H9 (cell line): ENCODE measurements around the gene INPP5E. TPM values are rescaled to one million over a fixed set of nuclear protein-coding genes. Genes with fewer than 3 reads are reported as not detected.

Source experiments
- DNase-seq: peaks from one replicate; pipeline ENCODE4 v3.0.0-alpha.2; 2017
- H2AFZ ChIP-seq: one replicate; pipeline ENCODE4 v1.6.1; 2013; ENCODE audit warnings: mild to moderate bottlenecking, low read length, control low read depth, moderate library complexity
- H2AK5ac ChIP-seq: 2 replicates; pipeline ENCODE4 v1.6.1; 2013; ENCODE audit warnings: low read length, control low read depth, mixed read lengths; ENCODE audit not compliant: insufficient read length
- H2BK120ac ChIP-seq: one replicate; pipeline ENCODE4 v1.6.1; 2013; ENCODE audit warnings: low read depth, mild to moderate bottlenecking, low read length, control low read depth, inconsistent platforms; ENCODE audit not compliant: poor library complexity, severe bottlenecking
- H2BK12ac ChIP-seq: 2 replicates; pipeline ENCODE4 v1.6.1; 2013; ENCODE audit warnings: low read length, control low read depth, mixed read lengths, low read depth; ENCODE audit not compliant: insufficient read length
- H2BK15ac ChIP-seq: 2 replicates; pipeline ENCODE4 v1.6.1; 2013; ENCODE audit warnings: low read depth, low read length, control low read depth
- H2BK20ac ChIP-seq: one replicate; pipeline ENCODE4 v1.6.1; 2013; ENCODE audit warnings: low read depth, mild to moderate bottlenecking, low read length, control low read depth, inconsistent platforms; ENCODE audit not compliant: poor library complexity, severe bottlenecking
- H2BK5ac ChIP-seq: 2 replicates; pipeline ENCODE4 v1.6.1; 2013; ENCODE audit warnings: low read length, control low read depth, mixed read lengths; ENCODE audit not compliant: insufficient read length
- H3K14ac ChIP-seq: 2 replicates; pipeline ENCODE4 v1.6.1; 2013; ENCODE audit warnings: low read length, control low read depth; ENCODE audit not compliant: insufficient read depth
- H3K18ac ChIP-seq: 2 replicates; pipeline ENCODE4 v1.6.1; 2013; ENCODE audit warnings: low read depth, mild to moderate bottlenecking, mixed read lengths, low read length, control low read depth; ENCODE audit not compliant: insufficient read length
- H3K23ac ChIP-seq: 2 replicates; pipeline ENCODE4 v1.6.1; 2013; ENCODE audit warnings: low read length, control low read depth, mixed read lengths, low read depth; ENCODE audit not compliant: insufficient read length
- H3K23me2 ChIP-seq: 2 replicates; pipeline ENCODE4 v1.6.1; 2013; ENCODE audit warnings: low read depth, mild to moderate bottlenecking, mixed read lengths, low read length, control low read depth; ENCODE audit not compliant: insufficient read length, poor library complexity, severe bottlenecking
- H3K27ac ChIP-seq: 2 replicates; pipeline ENCODE4 v1.5.1; 2013; ENCODE audit warnings: low read length, control low read depth, mixed read lengths, low read depth; ENCODE audit not compliant: insufficient read length
- H3K27me3 ChIP-seq: 2 replicates; pipeline ENCODE4 v1.6.1; 2013; ENCODE audit warnings: low read length, control low read depth, inconsistent platforms; ENCODE audit not compliant: insufficient read depth
- H3K4ac ChIP-seq: 2 replicates; pipeline ENCODE4 v1.6.1; 2013; ENCODE audit warnings: low read depth, mild to moderate bottlenecking, control low read depth, inconsistent platforms, low read length, moderate library complexity
- H3K4me1 ChIP-seq: 2 replicates; pipeline ENCODE4 v1.6.1; 2013; ENCODE audit warnings: low read length, control low read depth, inconsistent platforms; ENCODE audit not compliant: insufficient read depth
- H3K4me2 ChIP-seq: 2 replicates; pipeline ENCODE4 v1.6.1; 2013; ENCODE audit warnings: low read length, control low read depth, mixed read lengths; ENCODE audit not compliant: insufficient read length, insufficient read depth
- H3K56ac ChIP-seq: 2 replicates; pipeline ENCODE4 v1.6.1; 2013; ENCODE audit warnings: low read depth, mild to moderate bottlenecking, mixed read lengths, low read length, control low read depth; ENCODE audit not compliant: insufficient read length
- H3K79me1 ChIP-seq: 2 replicates; pipeline ENCODE4 v1.6.1; 2013; ENCODE audit warnings: low read depth, mild to moderate bottlenecking, moderate library complexity, low read length, control low read depth, inconsistent platforms; ENCODE audit not compliant: insufficient read depth, poor library complexity, severe bottlenecking
- H3K79me2 ChIP-seq: 2 replicates; pipeline ENCODE4 v1.6.1; 2013; ENCODE audit warnings: low read length, control low read depth, inconsistent platforms; ENCODE audit not compliant: insufficient read depth
- H3K9ac ChIP-seq: 2 replicates; pipeline ENCODE4 v1.6.1; 2013; ENCODE audit warnings: low read length, control low read depth, mixed read lengths; ENCODE audit not compliant: insufficient read length; ENCODE audit errors: extremely low read depth
- H3K9me3 ChIP-seq: one replicate; pipeline ENCODE4 v1.6.1; 2013; ENCODE audit warnings: low read depth, low read length, inconsistent platforms; ENCODE audit not compliant: control insufficient read depth
- H3T11ph ChIP-seq: one replicate; pipeline ENCODE4 v1.6.1; 2013; ENCODE audit warnings: mild to moderate bottlenecking, low read length, control low read depth, inconsistent platforms
- H4K20me1 ChIP-seq: one replicate; pipeline ENCODE4 v1.6.1; 2013; ENCODE audit not compliant: control insufficient read depth, insufficient read length, insufficient read depth
- H4K5ac ChIP-seq: 2 replicates; pipeline ENCODE4 v1.6.1; 2013; ENCODE audit warnings: low read depth, mild to moderate bottlenecking, mixed read lengths, low read length, control low read depth; ENCODE audit not compliant: insufficient read length
- H4K8ac ChIP-seq: replicated peaks from 2 replicates; pipeline ENCODE4 v1.6.1; 2013; ENCODE audit warnings: low read length, control low read depth, mixed read lengths, low read depth; ENCODE audit not compliant: insufficient read length
- H4K91ac ChIP-seq: 2 replicates; pipeline ENCODE4 v1.6.1; 2013; ENCODE audit warnings: low read depth, mild to moderate bottlenecking, moderate library complexity, mixed read lengths, low read length, control low read depth; ENCODE audit not compliant: insufficient read length
- H3K27ac Mint-ChIP-seq, 3 experiments: 2 replicates in 2 of 3; 3 replicates in 1 of 3; pipeline ENCODE4 v1.8.0; 2020 to 2021; ENCODE audit warnings: mixed read lengths in 3 of 3, mild to moderate bottlenecking in 1 of 3, moderate library complexity in 1 of 3
- H3K27me3 Mint-ChIP-seq: 2 replicates; pipeline ENCODE4 v1.8.0; 2021; ENCODE audit warnings: low read depth, mild to moderate bottlenecking, moderate library complexity, mixed read lengths
- H3K36me3 Mint-ChIP-seq, 3 experiments: 2 replicates in 2 of 3; 3 replicates in 1 of 3; pipeline ENCODE4 v1.8.0; 2020 to 2021; ENCODE audit warnings: low read depth in 3 of 3, mixed read lengths in 3 of 3; ENCODE audit not compliant: insufficient read depth in 1 of 3
- H3K4me1 Mint-ChIP-seq, 2 experiments: 2 replicates each; pipeline ENCODE4 v1.8.0; 2020; ENCODE audit warnings: mixed read lengths in 2 of 2
- H3K4me3 Mint-ChIP-seq, 2 experiments: 2 replicates in 1 of 2; 3 replicates in 1 of 2; pipeline ENCODE4 v1.8.0; 2020 to 2021; ENCODE audit warnings: mild to moderate bottlenecking in 2 of 2, mixed read lengths in 2 of 2, moderate library complexity in 1 of 2
- H3K9me3 Mint-ChIP-seq, 2 experiments: 2 replicates in 1 of 2; 3 replicates in 1 of 2; pipeline ENCODE4 v1.8.0; 2020; ENCODE audit warnings: mild to moderate bottlenecking in 2 of 2, mixed read lengths in 2 of 2, moderate library complexity in 1 of 2
- CTCF ChIP-seq: fragments of 200-600 bp; sonication (generic); conservative IDR thresholded peaks from 3 replicates; pipeline ENCODE4 v1.8.0; 2021; ENCODE audit warnings: antibody characterized with exemption, mild to moderate bottlenecking
- WGBS: extraction: QIAGEN DNeasy Blood & Tissue Kit; methylation state at CpG from one replicate; pipeline ENCODE4 v1.1.7; 2013; ENCODE audit warnings: missing lambda C conversion rate, low lambda C conversion rate, mixed read lengths; ENCODE audit not compliant: insufficient read length; ENCODE audit errors: extremely low coverage; 5-methylcytosine and 5-hydroxymethylcytosine counted together
- total RNA-seq: library from RNA; stranded (reverse); gene quantifications from 2 replicates; pipeline ENCODE4 v1.2.1, GENCODE V29; 2021

Gene INPP5E
- total RNA-seq, 1 experiment from 2014 or later, result 21.0 TPM

GRCh38 chr9:136443687-136444086, 4.0 kb upstream of the INPP5E start:
- no peak overlapping the region for H2BK20ac ChIP-seq
- H2AK5ac ChIP-seq, result no peak overlapping the region
- H3K27me3 Mint-ChIP-seq, result no peaks in the 10 kb centered on the region
- H3K23me2 ChIP-seq, result peaks cover 7% of the 10 kb centered on the region
- H3K4ac ChIP-seq, result no peak overlapping the region
- DNase-seq, result no peak
- H3K79me2 ChIP-seq, result no peaks in the 10 kb centered on the region
- peaks cover 2% of the 10 kb centered on the region for H4K20me1 ChIP-seq
- no peak overlapping the region for H2BK15ac ChIP-seq
- H3K4me1 ChIP-seq, result no peaks in the 10 kb centered on the region
- H3K4me3 Mint-ChIP-seq, result no peak overlapping the region
- H2BK120ac ChIP-seq, result no peak overlapping the region
- no peak overlapping the region for H3K18ac ChIP-seq
- TF ChIP-seq CTCF, result no peak
- no peak overlapping the region for H3K27ac Mint-ChIP-seq
- no peak overlapping the region for H3K23ac ChIP-seq
- H3K9me3 Mint-ChIP-seq, result no peaks in the 10 kb centered on the region
- H3K27ac ChIP-seq, result no peak overlapping the region
- H3K27me3 ChIP-seq, result no peaks in the 10 kb centered on the region
- H3K14ac ChIP-seq, result no peak overlapping the region
- H2BK5ac ChIP-seq, result no peak overlapping the region
- H2BK12ac ChIP-seq, result no peak overlapping the region
- no peak overlapping the region for H3T11ph ChIP-seq
- H4K8ac ChIP-seq, result no peak overlapping the region
- whole genome bisulfite sequencing, result no CpG with 5 or more reads among the region's 7 CpGs
- H3K79me1 ChIP-seq, result no peaks in the 10 kb centered on the region
- H3K4me1 Mint-ChIP-seq, result no peaks in the 10 kb centered on the region
- no peak overlapping the region for H3K56ac ChIP-seq
- H3K4me2 ChIP-seq, result no peak overlapping the region
- H4K91ac ChIP-seq, result no peak overlapping the region
- H2AFZ ChIP-seq, result no peak overlapping the region
- H3K9ac ChIP-seq, result no peak overlapping the region
- no peak overlapping the region for H4K5ac ChIP-seq
- H3K36me3 Mint-ChIP-seq, result peaks cover 31 to 79% (median 68%) of the 10 kb centered on the region in 3 experiments
- H3K9me3 ChIP-seq, result no peaks in the 10 kb centered on the region
